Neural cell (in vitro differentiated cells): ENCODE data around the gene FGF12. TPM values are rescaled to one million over a fixed set of nuclear protein-coding genes. Genes with fewer than 3 reads are reported as not detected.

Experiments used
- H2AFZ ChIP-seq: fragments of 200-600, 300-800 bp; sonication (generic), shearing (Covaris generic); 2 replicates; pipeline ENCODE4 v1.6.0; 2014; ENCODE audit warnings: low read depth, mild to moderate bottlenecking, antibody characterized with exemption, low read length, moderate library complexity
- H3F3A ChIP-seq: fragments of 200-600 bp; shearing (Covaris generic); 2 replicates; pipeline ENCODE4 v1.6.1; 2016; ENCODE audit warnings: mild to moderate bottlenecking, moderate library complexity, mixed read lengths, antibody characterized with exemption, low read length; ENCODE audit not compliant: insufficient read depth, poor library complexity, severe bottlenecking
- H3K27ac ChIP-seq: fragments of 200-600, 300-800 bp; sonication (generic), shearing (Covaris generic); 2 replicates; pipeline ENCODE4 v1.5.1; 2014; ENCODE audit warnings: mild to moderate bottlenecking, low read length, moderate library complexity
- H3K27me3 ChIP-seq: fragments of 300-800, 200-600 bp; sonication (generic), shearing (Covaris generic); 2 replicates; pipeline ENCODE4 v1.6.0; 2014; ENCODE audit warnings: mild to moderate bottlenecking, low read depth, low read length, moderate library complexity; ENCODE audit not compliant: insufficient read depth
- H3K36me3 ChIP-seq: fragments of 300-800, 200-600 bp; sonication (generic), shearing (Covaris generic); 2 replicates; pipeline ENCODE4 v1.5.1; 2014; ENCODE audit warnings: mild to moderate bottlenecking, antibody characterized with exemption, low read length, moderate library complexity; ENCODE audit not compliant: insufficient read depth
- H3K4me2 ChIP-seq: fragments of 300-800, 200-600 bp; sonication (generic), shearing (Covaris generic); 2 replicates; pipeline ENCODE4 v1.6.0; 2014; ENCODE audit warnings: mild to moderate bottlenecking, low read length
- H3K4me3 ChIP-seq: fragments of 300-800, 200-600 bp; sonication (generic), shearing (Covaris generic); 2 replicates; pipeline ENCODE4 v1.5.1; 2014; ENCODE audit warnings: mild to moderate bottlenecking, low read length, moderate library complexity
- H3K79me2 ChIP-seq: fragments of 200-600 bp; shearing (Covaris generic); replicated peaks from 2 replicates; pipeline ENCODE4 v1.6.0; 2014; ENCODE audit warnings: mild to moderate bottlenecking, low read length, moderate library complexity; ENCODE audit not compliant: insufficient read depth
- H3K9ac ChIP-seq: fragments of 300-800, 200-600 bp; sonication (generic), shearing (Covaris generic); 2 replicates; pipeline ENCODE4 v1.6.1; 2016; ENCODE audit warnings: mild to moderate bottlenecking, low read length, mixed read lengths
- H3K9me2 ChIP-seq: fragments of 200-600 bp; shearing (Covaris generic); 2 replicates; pipeline ENCODE4 v1.6.1; 2016; ENCODE audit warnings: mild to moderate bottlenecking, low read length, mixed read lengths; ENCODE audit not compliant: insufficient read depth
- H3K9me3 ChIP-seq: fragments of 200-600, 300-800 bp; sonication (generic), shearing (Covaris generic); 2 replicates; pipeline ENCODE4 v1.6.1; 2016; ENCODE audit warnings: mild to moderate bottlenecking, mixed run types, low read length, moderate library complexity, mixed read lengths
- H4K20me1 ChIP-seq: fragments of 200-600 bp; shearing (Covaris generic); 2 replicates; pipeline ENCODE4 v1.6.1; 2016; ENCODE audit warnings: mild to moderate bottlenecking, mixed run types; ENCODE audit not compliant: insufficient read depth
- EP300 ChIP-seq: fragments of 450-650 bp; conservative IDR thresholded peaks from 2 replicates; pipeline ENCODE4 v1.6.1; 2014; ENCODE audit warnings: antibody characterized with exemption, mild to moderate bottlenecking, moderate library complexity; ENCODE audit not compliant: poor library complexity, severe bottlenecking
- EZH2 ChIP-seq: fragments of 200-600, 300-800 bp; shearing (Covaris generic), sonication (generic); IDR thresholded peaks from 2 replicates; pipeline ENCODE4 v1.6.1; 2014; ENCODE audit warnings: antibody characterized with exemption, low read length, borderline replicate concordance, mild to moderate bottlenecking; ENCODE audit not compliant: insufficient read depth, poor library complexity, severe bottlenecking
- MXI1 ChIP-seq: fragments of 450-650 bp; conservative IDR thresholded peaks from 2 replicates; pipeline ENCODE4 v1.6.1; 2014; ENCODE audit warnings: antibody characterized with exemption, mild to moderate bottlenecking; ENCODE audit not compliant: poor library complexity, severe bottlenecking
- POLR2AphosphoS5 ChIP-seq: IDR thresholded peaks from 2 replicates; pipeline ENCODE4 v1.6.1; 2012
- RAD21 ChIP-seq: fragments of 450-650 bp; conservative IDR thresholded peaks from 2 replicates; pipeline ENCODE4 v1.6.1; 2014; ENCODE audit warnings: antibody characterized with exemption, mild to moderate bottlenecking, moderate library complexity
- SMC3 ChIP-seq: fragments of 450-650 bp; conservative IDR thresholded peaks from 2 replicates; pipeline ENCODE4 v1.6.1; 2014; ENCODE audit warnings: antibody characterized with exemption, mild to moderate bottlenecking, moderate library complexity; ENCODE audit not compliant: poor library complexity
- TAF1 ChIP-seq: IDR thresholded peaks from 2 replicates; pipeline ENCODE4 v1.6.1; 2012; ENCODE audit warnings: low read depth
- polyA plus RNA-seq: library from polyadenylated mRNA; depleted of rRNA; stranded (reverse); fragments of >200 nt; gene quantifications from 2 replicates; pipeline ENCODE4 v1.2.3, GENCODE V29; 2014
- TF ChIP-seq, protein P1 (sequence below): fragments of 450-650 bp; IDR thresholded peaks from 2 replicates; pipeline ENCODE4 v1.5.1; 2014; ENCODE audit warnings: antibody characterized with exemption, mild to moderate bottlenecking, moderate library complexity; ENCODE audit not compliant: poor library complexity, severe bottlenecking
- TF ChIP-seq, protein P2 (sequence below): IDR thresholded peaks from 2 replicates; pipeline ENCODE4 v1.6.1; 2012; ENCODE audit warnings: borderline replicate concordance

The FGF12 gene
- polyA plus RNA-seq, 1 donor from 2014 or later: 4.8 TPM

DNA sequence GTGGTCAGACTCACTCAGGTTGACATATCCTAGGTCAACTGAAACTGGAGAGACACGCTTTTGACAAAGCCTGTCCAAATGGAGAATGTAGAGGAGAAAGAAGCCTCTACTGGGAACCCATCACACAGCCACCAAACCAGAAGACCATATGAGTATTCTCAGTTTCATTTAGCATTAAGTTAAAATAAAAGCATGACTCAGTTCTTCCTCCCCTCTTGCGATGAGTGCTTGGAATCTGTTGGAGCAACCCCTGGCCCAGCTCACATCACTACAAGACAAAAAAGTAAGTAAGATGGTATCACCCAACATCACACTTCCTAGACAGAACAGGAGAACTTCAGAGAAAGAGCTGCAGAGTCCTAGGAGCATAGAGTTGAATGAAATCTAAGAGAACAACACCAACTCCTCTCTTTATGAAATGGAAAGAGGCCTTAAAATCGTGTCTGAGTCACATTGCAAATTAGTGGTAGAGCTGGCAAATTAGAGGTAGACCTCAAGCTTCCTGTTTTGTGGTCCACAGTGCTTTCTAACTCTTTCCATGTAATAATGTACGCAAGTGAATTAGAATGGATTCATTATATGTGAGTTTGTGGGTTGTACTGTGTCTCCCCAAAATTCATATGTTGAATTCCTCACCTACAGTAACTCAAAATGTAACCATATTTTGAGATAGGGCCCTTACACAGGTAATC, 51.2 kb downstream of the FGF12 start:
- H3K9me2 ChIP-seq: no peaks in the 10 kb centered on the region
- no peaks in the 10 kb centered on the region for H4K20me1 ChIP-seq
- H2AFZ ChIP-seq: no peak overlapping the region
- no peaks in the 10 kb centered on the region for H3K79me2 ChIP-seq
- no peak overlapping the region for H3K4me3 ChIP-seq
- no peaks in the 10 kb centered on the region for H3K36me3 ChIP-seq
- no peaks in the 10 kb centered on the region for H3K27me3 ChIP-seq
- H3F3A ChIP-seq: no peaks in the 10 kb centered on the region
- no peak overlapping the region for H3K9ac ChIP-seq
- TF ChIP-seq EP300: no peak
- no peak for TF ChIP-seq EZH2
- TF ChIP-seq SMC3: no peak
- TF ChIP-seq POLR2AphosphoS5: no peak
- TF ChIP-seq, protein P1, sequence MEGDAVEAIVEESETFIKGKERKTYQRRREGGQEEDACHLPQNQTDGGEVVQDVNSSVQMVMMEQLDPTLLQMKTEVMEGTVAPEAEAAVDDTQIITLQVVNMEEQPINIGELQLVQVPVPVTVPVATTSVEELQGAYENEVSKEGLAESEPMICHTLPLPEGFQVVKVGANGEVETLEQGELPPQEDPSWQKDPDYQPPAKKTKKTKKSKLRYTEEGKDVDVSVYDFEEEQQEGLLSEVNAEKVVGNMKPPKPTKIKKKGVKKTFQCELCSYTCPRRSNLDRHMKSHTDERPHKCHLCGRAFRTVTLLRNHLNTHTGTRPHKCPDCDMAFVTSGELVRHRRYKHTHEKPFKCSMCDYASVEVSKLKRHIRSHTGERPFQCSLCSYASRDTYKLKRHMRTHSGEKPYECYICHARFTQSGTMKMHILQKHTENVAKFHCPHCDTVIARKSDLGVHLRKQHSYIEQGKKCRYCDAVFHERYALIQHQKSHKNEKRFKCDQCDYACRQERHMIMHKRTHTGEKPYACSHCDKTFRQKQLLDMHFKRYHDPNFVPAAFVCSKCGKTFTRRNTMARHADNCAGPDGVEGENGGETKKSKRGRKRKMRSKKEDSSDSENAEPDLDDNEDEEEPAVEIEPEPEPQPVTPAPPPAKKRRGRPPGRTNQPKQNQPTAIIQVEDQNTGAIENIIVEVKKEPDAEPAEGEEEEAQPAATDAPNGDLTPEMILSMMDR: no peak
- no peak for TF ChIP-seq MXI1
- TF ChIP-seq RAD21: no peak
- no peaks in the 10 kb centered on the region for H3K9me3 ChIP-seq
- H3K27ac ChIP-seq: no peak overlapping the region
- no peak overlapping the region for H3K4me2 ChIP-seq

DNA sequence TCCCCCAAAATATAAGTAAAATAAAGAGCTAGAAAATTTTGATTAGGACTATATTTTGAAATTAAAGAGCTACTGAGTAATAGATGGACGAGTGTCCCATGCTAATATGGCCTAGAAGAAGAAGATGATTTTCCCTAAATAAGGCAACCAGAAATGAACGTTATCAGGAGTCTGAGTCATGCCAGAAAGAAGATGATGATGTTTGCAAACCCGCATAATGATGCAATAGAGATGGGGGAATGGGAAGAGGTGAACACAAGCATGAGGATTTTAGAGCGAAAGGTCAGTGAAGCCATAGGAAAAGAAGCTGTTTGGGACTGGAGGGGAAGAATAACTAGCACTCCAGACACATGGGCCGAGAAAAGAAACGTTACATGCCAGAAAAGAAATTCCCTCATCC, 71.7 kb downstream of the FGF12 start:
- TF ChIP-seq, protein P2, sequence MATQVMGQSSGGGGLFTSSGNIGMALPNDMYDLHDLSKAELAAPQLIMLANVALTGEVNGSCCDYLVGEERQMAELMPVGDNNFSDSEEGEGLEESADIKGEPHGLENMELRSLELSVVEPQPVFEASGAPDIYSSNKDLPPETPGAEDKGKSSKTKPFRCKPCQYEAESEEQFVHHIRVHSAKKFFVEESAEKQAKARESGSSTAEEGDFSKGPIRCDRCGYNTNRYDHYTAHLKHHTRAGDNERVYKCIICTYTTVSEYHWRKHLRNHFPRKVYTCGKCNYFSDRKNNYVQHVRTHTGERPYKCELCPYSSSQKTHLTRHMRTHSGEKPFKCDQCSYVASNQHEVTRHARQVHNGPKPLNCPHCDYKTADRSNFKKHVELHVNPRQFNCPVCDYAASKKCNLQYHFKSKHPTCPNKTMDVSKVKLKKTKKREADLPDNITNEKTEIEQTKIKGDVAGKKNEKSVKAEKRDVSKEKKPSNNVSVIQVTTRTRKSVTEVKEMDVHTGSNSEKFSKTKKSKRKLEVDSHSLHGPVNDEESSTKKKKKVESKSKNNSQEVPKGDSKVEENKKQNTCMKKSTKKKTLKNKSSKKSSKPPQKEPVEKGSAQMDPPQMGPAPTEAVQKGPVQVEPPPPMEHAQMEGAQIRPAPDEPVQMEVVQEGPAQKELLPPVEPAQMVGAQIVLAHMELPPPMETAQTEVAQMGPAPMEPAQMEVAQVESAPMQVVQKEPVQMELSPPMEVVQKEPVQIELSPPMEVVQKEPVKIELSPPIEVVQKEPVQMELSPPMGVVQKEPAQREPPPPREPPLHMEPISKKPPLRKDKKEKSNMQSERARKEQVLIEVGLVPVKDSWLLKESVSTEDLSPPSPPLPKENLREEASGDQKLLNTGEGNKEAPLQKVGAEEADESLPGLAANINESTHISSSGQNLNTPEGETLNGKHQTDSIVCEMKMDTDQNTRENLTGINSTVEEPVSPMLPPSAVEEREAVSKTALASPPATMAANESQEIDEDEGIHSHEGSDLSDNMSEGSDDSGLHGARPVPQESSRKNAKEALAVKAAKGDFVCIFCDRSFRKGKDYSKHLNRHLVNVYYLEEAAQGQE: no peak
- no peak for TF ChIP-seq POLR2AphosphoS5
- TF ChIP-seq EZH2: no peak
- no peak for TF ChIP-seq TAF1
- TF ChIP-seq, protein P1: no peak
- no peak for TF ChIP-seq RAD21

More for the DNA sequence above, 71.7 kb downstream of the FGF12 start:
- Histone ChIP-seq H3K9me2 (no peaks in the 10 kb centered on the region), H4K20me1 (no peaks in the 10 kb centered on the region), H3K4me2 (no peak overlapping the region), H3K36me3 (no peaks in the 10 kb centered on the region), H2AFZ (no peak overlapping the region), H3K4me3 (no peak overlapping the region), H3K27ac (no peak overlapping the region), H3K27me3 (no peaks in the 10 kb centered on the region), H3K9me3 (no peaks in the 10 kb centered on the region), H3K9ac (no peak overlapping the region), H3K79me2 (no peaks in the 10 kb centered on the region), H3F3A (no peaks in the 10 kb centered on the region)
